Epidermal melanocyte (primary cell): Measurements from ENCODE around the gene RPLP2.
A peak's percentile ranks its signal among the peaks of the same experiment; 100 is the strongest.

ENCODE experiments used
- DNase-seq: peaks from one replicate; pipeline ENCODE4 v3.0.0; 2011; ENCODE audit warnings: low spot score; ENCODE audit not compliant: insufficient read length

RPLP2 gene

DNA sequence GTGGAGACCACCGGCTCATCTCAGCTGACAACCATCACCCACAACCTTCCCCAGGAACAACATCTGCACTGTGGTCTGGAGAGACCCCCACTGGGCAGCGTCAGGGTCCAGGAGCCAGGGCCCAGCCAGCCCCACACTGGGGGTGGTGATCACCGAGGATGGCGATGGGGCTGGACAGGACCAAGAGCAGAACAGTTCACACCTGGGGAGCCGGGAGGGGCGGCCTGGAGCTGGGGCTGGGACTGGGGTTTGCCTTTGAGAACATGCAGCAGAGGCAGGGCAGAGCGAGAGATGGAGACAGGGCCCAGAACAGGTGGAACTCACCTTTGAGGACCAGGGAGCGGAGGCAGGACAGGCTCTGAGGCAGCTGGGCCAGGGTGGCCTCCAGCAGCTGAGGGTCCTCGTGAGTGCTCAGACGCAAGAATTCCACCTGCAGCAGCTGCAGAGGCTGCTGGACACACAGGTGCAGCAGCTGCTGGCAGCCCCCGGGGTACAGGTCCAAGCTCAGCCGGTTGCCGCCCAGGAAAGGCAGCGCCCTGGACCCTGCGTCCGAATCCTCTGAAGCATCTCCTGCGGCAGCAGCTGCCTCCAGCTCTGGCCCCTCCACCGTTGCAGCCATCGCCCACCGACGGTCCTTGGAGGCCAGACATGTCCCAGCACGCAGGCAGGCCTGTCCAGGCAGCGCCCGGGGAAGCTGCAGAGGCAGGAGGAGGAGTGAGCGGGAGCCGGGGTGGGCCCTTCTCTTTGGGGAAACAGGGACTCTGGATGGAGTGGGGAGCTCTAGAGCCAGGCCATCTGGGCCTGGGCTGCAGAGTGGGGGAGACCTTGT, 5.8 kb upstream of the RPLP2 start:
- DNase-seq, result no peak

DNA sequence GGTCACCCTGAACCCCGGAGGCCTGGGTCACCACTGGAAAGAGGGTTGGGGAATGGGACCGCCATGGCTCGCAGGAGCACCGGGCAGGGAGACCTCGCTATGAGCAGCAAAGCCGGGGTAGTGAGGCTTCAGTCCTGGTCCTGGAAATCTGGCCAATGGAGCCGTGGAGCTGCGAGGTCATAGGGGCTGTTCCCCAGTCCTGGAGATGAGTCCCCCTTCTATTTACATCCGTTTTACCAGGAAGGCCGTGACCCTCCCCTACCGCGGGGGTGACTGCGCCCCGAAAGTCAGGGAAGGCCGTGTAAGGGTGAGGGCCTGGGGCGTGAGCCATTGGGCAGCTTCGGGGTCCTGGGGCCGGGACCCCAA, 5.2 kb upstream of the RPLP2 start:
- DNase-seq, result no peak

DNA sequence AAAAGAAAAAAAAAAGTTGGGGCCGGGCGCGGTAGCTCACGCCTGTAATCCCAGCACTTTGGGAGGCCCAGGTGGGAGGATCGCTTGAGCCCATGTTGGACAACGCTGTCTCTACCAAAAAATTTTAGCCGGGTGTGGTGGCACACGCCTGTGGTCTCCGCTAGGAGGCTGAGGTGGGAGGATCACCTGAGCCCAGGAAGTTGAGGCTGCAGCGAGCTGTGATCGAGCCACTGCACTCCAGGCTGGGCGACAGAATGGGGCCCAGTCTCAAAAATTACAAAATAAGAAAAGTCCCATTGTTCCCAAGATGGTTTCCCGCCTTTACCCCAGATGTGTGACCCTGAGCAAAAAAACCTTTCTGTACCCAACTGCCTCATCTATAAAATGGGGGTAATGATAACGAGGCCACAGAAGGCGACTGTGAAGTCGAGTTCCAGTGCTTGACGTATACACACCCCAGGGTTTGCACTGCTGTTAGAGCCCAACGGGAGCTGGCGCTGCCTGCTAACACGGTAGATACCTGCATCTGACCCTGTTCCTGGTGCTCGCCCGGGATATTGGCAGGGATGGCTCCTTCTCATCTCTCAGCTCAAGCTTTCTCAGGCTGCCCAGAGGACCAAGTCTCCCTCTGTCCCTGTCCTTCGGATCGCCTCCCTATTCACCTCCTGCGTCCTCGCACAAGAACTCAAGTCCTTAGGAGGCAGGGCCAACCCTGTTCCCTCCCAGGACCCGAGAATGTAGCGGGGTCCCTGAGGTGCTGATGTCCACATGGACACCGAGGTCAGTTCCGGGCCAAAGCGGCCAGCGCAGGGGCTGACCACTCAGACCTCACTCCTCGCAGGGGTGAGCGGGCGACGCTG, 1.1 kb upstream of the RPLP2 start:
- peak; percentile 90 for DNase-seq

DNA sequence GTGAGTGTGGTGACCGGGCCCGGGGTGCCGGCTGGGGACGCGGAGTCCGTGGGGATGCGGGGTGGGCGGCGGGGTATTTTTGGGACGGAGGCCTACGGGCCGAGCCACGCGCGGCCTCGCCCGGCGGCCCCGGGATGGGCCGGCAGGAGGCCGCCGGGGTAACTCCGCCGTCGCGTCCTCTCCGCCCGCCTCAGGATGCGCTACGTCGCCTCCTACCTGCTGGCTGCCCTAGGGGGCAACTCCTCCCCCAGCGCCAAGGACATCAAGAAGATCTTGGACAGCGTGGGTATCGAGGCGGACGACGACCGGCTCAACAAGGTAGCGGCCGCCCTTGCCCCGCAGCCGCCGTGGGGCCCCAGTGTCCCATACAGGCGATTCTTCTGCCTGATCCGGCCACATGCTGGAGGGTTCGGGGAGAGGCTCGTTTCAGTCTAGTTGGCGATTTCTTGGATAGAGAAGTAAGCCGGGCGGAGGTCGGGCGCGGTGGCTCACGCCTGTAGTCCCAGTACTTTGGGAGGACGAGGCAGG, 337 bp downstream of the RPLP2 start:
- no peak for DNase-seq

DNA sequence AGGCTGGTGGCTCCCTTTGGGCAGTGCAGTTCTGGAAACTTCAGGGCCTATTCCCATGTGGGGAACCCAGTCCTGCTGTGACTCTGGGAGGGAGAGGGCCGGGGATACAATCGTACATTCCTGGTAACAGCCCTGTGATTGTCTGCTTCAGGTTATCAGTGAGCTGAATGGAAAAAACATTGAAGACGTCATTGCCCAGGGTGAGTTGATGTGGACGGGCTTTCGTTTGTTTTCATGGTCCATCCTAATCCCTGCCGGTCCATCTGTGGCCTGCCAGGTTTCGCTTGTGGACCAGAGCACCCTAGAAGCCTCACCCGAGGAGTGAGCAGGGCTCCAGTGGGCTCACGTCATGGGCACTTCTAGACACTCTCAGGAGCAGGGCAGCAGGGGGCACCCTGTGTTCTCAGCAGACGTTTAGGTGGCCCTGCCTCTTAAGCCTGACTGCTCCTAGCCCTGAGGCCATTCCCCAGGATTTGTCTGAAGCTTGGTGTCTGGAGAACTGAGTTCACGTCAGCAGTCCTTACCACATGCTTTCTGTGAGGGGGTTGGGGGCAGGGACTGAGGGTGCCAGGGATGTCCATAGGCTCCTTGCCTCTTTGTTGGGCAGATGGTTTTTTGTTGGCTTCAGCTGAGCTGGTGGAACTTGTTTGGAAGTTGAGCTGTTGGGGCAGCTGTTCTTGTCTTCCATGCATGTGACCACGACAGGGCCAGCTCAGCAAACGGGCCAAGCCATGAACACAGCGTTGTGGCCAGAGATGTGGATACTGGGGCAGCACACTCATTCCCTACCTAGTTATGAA, 1.9 kb downstream of the RPLP2 start:
- no peak for DNase-seq

DNA sequence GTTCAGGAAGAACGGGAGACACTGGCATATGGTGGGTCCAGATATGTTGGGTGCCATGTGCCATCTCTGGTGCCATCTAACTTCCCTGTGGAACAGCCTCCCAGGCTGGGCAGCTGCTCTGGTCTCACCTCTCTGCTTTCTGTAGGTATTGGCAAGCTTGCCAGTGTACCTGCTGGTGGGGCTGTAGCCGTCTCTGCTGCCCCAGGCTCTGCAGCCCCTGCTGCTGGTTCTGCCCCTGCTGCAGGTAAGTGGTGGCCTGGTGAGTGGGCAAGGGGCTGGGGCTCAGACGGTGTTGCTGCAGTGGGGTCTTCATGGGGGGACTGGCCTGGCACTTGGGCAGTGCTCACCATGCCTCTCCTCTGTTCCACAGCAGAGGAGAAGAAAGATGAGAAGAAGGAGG, 2.6 kb downstream of the RPLP2 start:
- DNase-seq, result no peak

DNA sequence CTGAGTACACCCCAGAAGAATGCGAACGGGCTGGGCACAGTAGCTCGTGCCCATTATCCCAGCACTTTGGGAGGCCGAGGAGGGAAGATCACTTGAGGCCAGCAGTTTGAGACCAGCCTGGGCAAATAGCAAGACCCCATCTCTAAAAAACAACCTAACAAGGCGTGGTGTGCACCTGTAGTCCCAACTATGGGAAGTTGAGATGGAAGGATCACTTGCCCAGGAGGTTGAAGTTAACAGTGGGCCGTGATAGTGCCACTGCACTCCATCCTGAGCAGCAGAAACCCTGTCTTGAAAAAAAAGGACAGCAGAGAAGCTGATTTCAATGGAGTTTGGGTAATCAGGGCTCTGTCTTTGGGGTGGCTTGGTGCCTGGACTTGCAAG, 3.3 kb downstream of the RPLP2 start:
- no peak for DNase-seq

DNA sequence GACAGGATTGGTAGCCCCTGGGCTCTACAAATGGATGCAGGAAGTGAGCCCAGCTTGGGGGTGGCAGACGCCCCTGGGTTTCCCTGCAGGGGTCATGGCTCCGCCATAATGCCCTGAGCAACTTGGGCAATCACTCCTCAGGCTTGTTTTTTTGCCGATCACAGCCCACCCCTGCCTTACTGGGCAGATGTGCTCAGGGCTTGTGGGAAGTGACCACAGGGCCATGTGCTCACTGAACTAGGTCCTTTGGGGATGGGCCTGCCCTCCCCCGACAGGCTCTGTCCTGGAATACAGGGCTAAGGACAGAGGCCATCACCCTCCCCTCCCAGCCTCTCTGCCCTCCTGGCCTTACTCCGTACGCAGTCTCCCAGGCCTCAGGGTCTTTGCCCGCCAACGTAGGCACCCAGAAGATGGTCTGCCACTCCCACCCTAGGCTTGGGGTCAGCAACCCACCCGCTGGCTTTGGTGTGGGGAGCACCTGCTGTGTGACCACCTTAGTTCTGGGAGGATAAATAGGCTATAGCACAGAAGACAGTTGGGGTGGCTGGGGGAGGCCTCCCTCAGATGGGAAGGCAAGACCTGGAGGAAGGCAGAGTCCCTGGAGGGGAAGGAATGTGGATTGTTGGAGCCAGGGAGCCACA, 3.8 kb downstream of the RPLP2 start:
- DNase-seq, result no peak

DNA sequence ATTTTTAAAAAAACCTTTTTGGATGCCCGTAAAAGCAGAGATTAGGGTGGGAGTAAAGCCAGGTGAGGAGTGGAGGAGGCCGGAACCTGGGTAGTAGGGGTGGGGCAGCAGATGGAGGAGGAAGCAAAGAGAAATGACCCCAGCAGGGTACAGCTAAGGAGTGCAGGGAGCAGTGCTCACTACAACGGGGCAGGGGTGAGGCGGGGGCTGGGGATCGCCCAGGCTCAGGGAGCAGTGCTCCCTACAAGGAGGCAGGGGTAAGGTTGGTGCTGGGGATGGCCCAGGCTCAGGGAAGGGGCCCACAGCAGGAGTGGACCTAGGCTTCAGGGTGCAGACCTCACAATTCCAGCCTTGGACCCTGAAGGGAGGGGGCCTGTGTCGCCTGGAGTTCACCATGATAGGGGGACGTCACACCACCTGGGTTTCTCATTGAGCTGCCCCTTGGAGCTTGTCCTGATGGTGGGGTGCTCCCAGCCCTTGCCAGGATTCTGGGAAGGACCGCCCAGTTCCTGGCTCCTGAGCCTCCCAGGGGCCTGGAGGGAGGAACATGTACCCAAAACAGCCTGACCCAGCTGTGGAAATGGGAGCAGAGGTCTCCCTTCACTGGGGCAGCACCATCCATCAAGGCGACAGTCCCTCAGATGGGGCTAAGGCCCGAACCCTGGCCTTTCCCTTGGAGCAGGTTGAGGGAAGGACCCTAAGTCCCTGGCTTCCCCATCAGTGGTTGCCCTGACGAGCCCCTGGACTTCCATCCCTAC, 6.1 kb downstream of the RPLP2 start:
- DNase-seq, result no peak

DNA sequence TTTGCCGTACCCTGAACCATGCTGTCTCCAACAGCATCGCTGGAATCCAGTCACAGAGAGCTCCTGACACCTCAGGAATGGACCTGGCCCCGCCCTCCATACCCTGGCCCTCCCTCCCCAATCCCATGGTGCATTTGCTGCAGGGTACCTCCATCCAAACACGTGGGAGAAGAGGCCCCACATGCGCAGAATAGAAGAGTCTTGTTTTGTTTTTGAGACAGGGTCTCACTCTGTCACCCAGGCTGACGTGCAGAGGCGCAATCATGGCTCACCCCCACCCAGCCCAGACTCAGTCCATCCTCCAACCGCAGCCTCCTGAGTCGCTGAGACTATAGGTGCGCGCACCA, 6.6 kb downstream of the RPLP2 start:
- DNase-seq, result no peak

DNA sequence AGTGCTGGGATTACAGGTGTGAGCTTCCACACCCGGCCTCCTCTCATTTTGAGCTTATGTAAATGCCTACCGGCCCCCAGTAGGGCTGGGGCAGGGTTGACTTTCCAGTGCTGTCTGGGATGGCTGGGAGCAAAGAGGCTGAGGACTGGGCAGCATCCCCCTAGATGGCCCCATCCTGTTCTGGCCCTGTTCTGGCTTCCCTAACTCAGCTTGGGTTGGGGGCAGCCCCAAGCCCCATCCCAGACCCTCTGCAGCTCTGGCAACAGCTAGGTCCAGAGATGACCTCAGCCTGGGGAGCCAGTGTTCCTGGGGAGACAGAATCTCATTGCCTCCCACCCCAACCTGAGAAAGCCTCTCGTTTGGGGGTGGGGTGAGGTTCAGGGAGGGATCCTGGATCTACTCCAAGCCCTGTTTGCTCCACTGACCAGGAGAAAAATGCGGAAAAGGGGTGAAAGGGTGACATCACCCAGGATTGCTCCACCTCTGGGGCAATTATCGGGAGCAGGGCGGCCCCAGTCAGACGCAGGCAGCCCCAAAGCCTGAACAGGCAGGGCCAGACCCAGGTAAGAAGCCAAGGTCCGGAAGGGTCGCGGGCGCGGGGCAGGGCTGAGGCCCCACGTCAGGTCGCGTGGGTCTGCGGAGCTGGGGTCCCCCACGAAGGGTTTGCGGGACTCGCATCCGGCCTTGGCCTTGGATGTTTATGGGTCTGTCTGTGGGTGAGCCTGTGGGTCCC, 8.8 kb downstream of the RPLP2 start, which contains the start of gene PNPLA2:
Gene PNPLA2 (plus strand): TSS at position 519 of the 733 bp plus-strand sequence. CDS start 805 bp downstream, outside the sequence.
- DNase-seq, result no peak

DNA sequence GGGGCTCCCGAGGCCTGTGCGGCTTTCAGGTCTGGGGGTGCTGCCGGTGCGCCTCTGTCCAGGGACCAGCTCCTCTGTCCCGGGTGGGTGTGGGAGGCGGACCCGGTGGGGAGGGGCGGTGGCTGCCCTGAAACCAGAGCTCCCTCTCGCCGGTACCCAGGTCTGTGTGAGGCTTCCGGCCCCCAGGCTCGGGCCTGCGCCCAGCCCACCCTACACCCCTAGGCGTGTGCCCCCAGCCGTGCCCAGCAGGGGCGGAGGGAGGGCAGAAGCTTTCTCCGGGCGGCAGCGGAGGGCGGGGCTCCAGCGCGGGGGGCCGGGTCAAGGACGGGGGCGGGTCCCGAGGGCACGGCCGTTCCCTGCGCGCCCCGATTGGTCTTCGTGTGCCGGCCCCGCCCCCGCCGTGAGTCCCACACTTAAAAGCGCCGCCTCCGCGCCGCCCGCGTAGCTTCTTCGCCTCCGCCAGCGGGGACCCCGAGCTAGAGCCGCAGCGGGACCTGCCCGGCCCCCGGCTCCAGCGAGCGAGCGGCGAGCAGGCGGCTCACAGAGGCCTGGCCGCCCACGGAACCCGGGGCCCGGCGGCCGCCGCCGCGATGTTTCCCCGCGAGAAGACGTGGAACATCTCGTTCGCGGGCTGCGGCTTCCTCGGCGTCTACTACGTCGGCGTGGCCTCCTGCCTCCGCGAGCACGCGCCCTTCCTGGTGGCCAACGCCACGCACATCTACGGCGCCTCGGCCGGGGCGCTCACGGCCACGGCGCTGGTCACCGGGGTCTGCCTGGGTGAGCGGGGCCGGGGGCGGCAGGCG, 9.6 kb downstream of the RPLP2 start:
- DNase-seq, result peak; percentile 96

DNA sequence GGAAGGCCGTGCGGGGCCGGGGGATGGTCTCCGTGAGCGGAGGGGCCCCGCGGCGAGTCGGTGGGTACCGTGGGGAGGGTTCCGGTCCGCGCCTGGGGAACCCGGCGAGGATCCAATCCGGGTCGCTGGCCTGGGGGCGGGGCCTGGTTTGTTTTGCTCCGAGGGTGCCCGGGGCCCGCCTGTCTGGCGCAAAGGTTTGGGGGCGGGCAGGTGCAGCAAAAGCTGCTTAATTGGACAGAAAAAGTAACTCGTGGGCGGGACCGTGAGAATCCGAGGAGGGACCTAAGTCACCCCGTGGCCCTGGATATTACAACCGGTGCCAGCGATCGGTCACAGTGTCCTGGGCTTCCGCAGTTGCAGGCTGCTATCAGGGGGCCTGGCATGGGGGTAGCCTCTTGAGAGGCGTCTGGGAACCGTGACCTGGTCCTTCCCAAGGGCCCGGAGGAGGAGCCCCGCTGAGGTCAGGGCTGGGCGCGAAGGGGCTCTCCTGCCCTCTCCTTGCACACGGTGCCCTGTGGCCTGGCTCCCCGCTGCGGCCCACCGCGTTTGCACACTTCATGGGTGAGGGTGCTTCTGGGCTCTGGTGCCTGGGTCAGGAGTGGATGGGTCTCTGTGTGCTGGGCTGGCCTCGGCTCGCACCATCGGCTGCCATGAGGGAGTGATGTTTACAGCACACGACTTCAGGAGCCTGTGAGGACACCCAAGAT, 10.3 kb downstream of the RPLP2 start:
- peak; percentile 72 for DNase-seq

DNA sequence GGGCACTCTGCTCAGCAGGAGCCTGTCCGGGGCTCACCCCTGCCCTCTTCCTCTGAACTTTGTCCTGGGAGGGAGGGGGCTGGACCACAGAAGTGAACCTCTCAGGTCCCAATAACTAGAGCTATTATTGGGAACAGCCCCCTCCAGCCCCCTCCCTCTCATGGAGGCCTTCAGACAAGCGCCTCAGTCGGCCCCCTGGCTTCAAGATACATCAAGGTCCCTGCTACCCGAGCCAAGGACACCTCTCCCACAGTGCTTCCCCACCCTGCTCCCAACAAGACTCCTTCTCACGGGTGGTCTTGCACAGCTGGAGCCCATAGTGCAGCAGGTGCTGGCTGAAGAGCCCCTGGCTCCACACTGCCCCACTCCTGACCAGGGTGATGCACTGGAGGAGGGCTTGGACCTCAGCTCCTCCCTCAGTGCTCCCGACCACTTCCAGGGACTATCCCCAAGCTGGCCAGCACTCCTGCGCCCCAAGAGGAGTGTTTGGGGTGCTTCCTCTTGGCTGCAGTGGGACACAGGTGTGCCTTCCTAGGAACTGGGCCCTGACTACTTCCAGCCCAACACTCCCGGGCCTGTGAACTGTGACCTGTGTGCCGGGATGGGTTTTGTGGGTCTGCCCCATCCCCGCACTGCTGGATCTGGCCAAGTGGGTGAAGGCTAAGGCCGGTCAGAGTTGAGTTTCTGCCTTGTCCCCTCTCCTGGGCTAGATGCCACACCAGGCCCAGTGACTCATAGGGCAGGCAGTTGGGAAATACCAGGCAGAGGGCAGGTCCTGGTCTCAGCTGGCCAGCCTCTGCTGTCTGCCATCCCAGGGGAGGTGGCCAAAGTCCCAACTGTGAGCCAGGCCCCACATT, 11.1 kb downstream of the RPLP2 start:
- DNase-seq, result peak; percentile 96

DNA sequence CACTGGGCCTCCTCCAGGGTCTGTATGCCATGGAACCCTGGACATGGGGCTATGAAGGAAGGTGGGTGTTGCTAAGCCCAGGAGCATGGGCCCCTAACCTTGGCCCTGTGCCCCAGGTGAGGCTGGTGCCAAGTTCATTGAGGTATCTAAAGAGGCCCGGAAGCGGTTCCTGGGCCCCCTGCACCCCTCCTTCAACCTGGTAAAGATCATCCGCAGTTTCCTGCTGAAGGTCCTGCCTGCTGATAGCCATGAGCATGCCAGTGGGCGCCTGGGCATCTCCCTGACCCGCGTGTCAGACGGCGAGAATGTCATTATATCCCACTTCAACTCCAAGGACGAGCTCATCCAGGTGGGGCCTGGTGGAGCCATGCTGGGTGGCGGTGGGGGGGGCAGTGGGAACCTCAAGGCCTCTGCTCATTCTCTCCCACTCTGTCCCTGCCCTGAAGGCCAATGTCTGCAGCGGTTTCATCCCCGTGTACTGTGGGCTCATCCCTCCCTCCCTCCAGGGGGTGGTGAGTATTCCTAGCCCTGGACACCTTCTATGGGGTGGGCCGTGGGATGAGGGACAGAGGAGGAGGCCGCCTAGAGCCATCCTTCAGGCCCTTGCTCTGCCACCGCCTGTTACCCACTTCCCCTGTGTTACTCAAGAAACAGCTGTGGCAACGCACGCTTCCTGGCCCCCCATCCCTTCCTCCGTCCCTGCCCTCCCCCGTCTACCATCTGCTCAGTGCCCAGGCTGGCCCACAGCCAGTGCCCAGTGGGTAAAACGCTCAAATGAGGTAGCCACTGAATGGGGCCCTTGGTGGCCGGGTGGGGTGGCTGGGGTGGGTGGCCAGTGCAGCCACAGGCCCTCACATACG, 12.0 kb downstream of the RPLP2 start:
- no peak for DNase-seq
